A549 (cell line): ENCODE measurements around the gene MYO1D. TPM values are rescaled to one million over a fixed set of nuclear protein-coding genes. Genes with fewer than 3 reads are reported as not detected.

ENCODE experiments used
- ATAC-seq, 2 experiments: fragments of 200-7000 bp in 1 of 2; fragments of >200 bp in 1 of 2; cut with Nextera tagmentation in 1 of 2; cut with Tn5 transposase in 1 of 2; 3 replicates each; pipeline versions ENCODE4 v1.8.0 to v1.9.1; 2018 to 2020; ENCODE audit warnings: mild to moderate bottlenecking in 1 of 2, moderate library complexity in 1 of 2
- CTCF ChIA-PET: fragments of 300-600 bp; sonication (Branson Sonifier 250); formaldehyde crosslinking; extraction: SDS; loops from one replicate; lab custom pipeline; 2021; ENCODE audit warnings: antibody characterized with exemption, inconsistent platforms; lab: Yijun Ruan, JAX
- POLR2A ChIA-PET: fragments of 350-600 bp; formaldehyde crosslinking; extraction: SDS; loops from one replicate; lab custom pipeline; 2021; ENCODE audit warnings: antibody characterized with exemption, inconsistent platforms; lab: Yijun Ruan, JAX
- DNase-seq, 2 experiments: peaks; one replicate each; pipeline versions ENCODE4 v3.0.0 to v3.0.0-alpha.2; 2011 to 2016; ENCODE audit warnings: low read depth in 1 of 2, low spot score in 1 of 2
- FAIRE-seq: peaks from 2 replicates; lab custom pipeline; 2011; peaks lifted over from hg19 to GRCh38; lab: Jason Lieb, UNC
- H3K27ac ChIP-seq, 2 experiments: fragments of >200 bp; sonication (Bioruptor Twin); formaldehyde crosslinking; 3 replicates each; pipeline ENCODE4 v1.5.1; 2016 to 2017
- H3K4me1 ChIP-seq: fragments of >200 bp; sonication (Bioruptor Twin); formaldehyde crosslinking; 3 replicates; pipeline ENCODE4 v1.6.1; 2016
- H3K4me2 ChIP-seq: fragments of >200 bp; sonication (Bioruptor Twin); formaldehyde crosslinking; 3 replicates; pipeline ENCODE4 v1.6.1; 2016
- H3K4me3 ChIP-seq: fragments of >200 bp; sonication (Bioruptor Twin); formaldehyde crosslinking; 3 replicates; pipeline ENCODE4 v1.5.1; 2016
- H3K9me3 ChIP-seq: fragments of >200 bp; sonication (Bioruptor Twin); formaldehyde crosslinking; 3 replicates; pipeline ENCODE4 v1.6.1; 2016
- BHLHE40 ChIP-seq: IDR thresholded peaks from 2 replicates; pipeline ENCODE4 v1.6.1; 2012; ENCODE audit warnings: low read depth, low read length, inconsistent platforms
- CBX2 ChIP-seq: fragments of 200-600 bp; sonication (generic); IDR thresholded peaks from 2 replicates; pipeline ENCODE4 v1.6.1; 2016; ENCODE audit warnings: low read depth, mild to moderate bottlenecking, borderline replicate concordance
- CEBPB ChIP-seq, 2 experiments: fragments of >200 bp in 1 of 2; sonication (Bioruptor Twin) in 1 of 2; formaldehyde crosslinking in 1 of 2; IDR thresholded peaks; 2 replicates each; pipeline ENCODE4 v1.6.1; 2012 to 2016
- CHD2 ChIP-seq: fragments of 150-350 bp; IDR thresholded peaks from 2 replicates; pipeline ENCODE4 v1.6.1; 2014; ENCODE audit warnings: low read length; ENCODE audit not compliant: partially characterized antibody
- EHMT2 ChIP-seq: fragments of 200-600 bp; sonication (generic); IDR thresholded peaks from 2 replicates; pipeline ENCODE4 v1.6.1; 2016; ENCODE audit warnings: antibody characterized with exemption, low read depth, mild to moderate bottlenecking, moderate library complexity
- ESRRA ChIP-seq: fragments of 150-350 bp; IDR thresholded peaks from 2 replicates; pipeline ENCODE4 v1.6.1; 2014; ENCODE audit warnings: mild to moderate bottlenecking, low read length, borderline replicate concordance
- FOSB ChIP-seq: fragments of 250-450 bp; sonication (Bioruptor Pico); IDR thresholded peaks from 2 replicates; pipeline ENCODE4 v1.5.0; 2020; ENCODE audit warnings: mild to moderate bottlenecking, moderate library complexity
- FOSL2 ChIP-seq, 2 experiments: fragments of 450-650 bp in 1 of 2; fragments of >200 bp in 1 of 2; sonication (Bioruptor Twin) in 1 of 2; formaldehyde crosslinking; IDR thresholded peaks; 2 replicates each; pipeline versions ENCODE4 v1.5.0 to v1.6.1; 2016 to 2020; ENCODE audit warnings: mild to moderate bottlenecking in 1 of 2, moderate library complexity in 1 of 2
- HEYL ChIP-seq: fragments of 250-450 bp; sonication (Bioruptor Pico); IDR thresholded peaks from 2 replicates; pipeline ENCODE4 v1.8.0; 2021; ENCODE audit warnings: mild to moderate bottlenecking, moderate library complexity
- HOXA7 ChIP-seq: fragments of 250-450 bp; sonication (Bioruptor Pico); IDR thresholded peaks from 2 replicates; pipeline ENCODE4 v1.5.0; 2020; ENCODE audit warnings: mild to moderate bottlenecking, moderate library complexity
- JUN ChIP-seq, 2 experiments: fragments of >200 bp; sonication (Bioruptor Twin); formaldehyde crosslinking; IDR thresholded peaks; 2 replicates in 1 of 2; 3 replicates in 1 of 2; pipeline ENCODE4 v1.6.1; 2016 to 2017
- KDM1A ChIP-seq: fragments of 200-600 bp; sonication (generic); IDR thresholded peaks from 2 replicates; pipeline ENCODE4 v1.6.1; 2016; ENCODE audit warnings: low read depth, mild to moderate bottlenecking
- KDM5A ChIP-seq: fragments of 200-600 bp; sonication (generic); IDR thresholded peaks from 2 replicates; pipeline ENCODE4 v1.6.1; 2016; ENCODE audit warnings: antibody characterized with exemption, mild to moderate bottlenecking
- MAFK ChIP-seq: fragments of 450-650 bp; IDR thresholded peaks from 2 replicates; pipeline ENCODE4 v1.6.1; 2014; ENCODE audit not compliant: partially characterized antibody
- MYC ChIP-seq: IDR thresholded peaks from 2 replicates; pipeline ENCODE4 v1.6.1; 2012; ENCODE audit warnings: mild to moderate bottlenecking, inconsistent platforms, low read length, improper control_type of control experiment, borderline replicate concordance
- NFE2L2 ChIP-seq: fragments of 150-350 bp; conservative IDR thresholded peaks from 2 replicates; pipeline ENCODE4 v1.6.1; 2014; ENCODE audit warnings: low read length
- NPAS2 ChIP-seq: fragments of 250-450 bp; sonication (Bioruptor Pico); IDR thresholded peaks from 2 replicates; pipeline ENCODE4 v1.8.0; 2022; ENCODE audit warnings: mild to moderate bottlenecking, moderate library complexity, borderline replicate concordance
- PHF8 ChIP-seq: fragments of 200-600 bp; sonication (generic); IDR thresholded peaks from 2 replicates; pipeline ENCODE4 v1.6.1; 2016; ENCODE audit warnings: low read depth, mild to moderate bottlenecking, antibody characterized with exemption, moderate library complexity, borderline replicate concordance
- POLR2A ChIP-seq: IDR thresholded peaks from 2 replicates; pipeline ENCODE4 v1.6.1; 2012; ENCODE audit warnings: mild to moderate bottlenecking, low read length
- RCOR1 ChIP-seq: fragments of 150-350 bp; IDR thresholded peaks from 2 replicates; pipeline ENCODE4 v1.6.1; 2014; ENCODE audit warnings: antibody characterized with exemption, low read length, low read depth
- TFCP2L1 ChIP-seq: fragments of 250-450 bp; sonication (Bioruptor Pico); IDR thresholded peaks from 2 replicates; pipeline ENCODE4 v1.5.0; 2021; ENCODE audit warnings: mild to moderate bottlenecking
- ZSCAN20 ChIP-seq: fragments of 250-450 bp; sonication (Bioruptor Pico); IDR thresholded peaks from 2 replicates; pipeline ENCODE4 v1.8.0; 2022; ENCODE audit warnings: mild to moderate bottlenecking, moderate library complexity
- WGBS: methylation state at CpG from one replicate; pipeline ENCODE4 v1.1.6; 2017; ENCODE audit errors: missing lambda C conversion rate; 5-methylcytosine and 5-hydroxymethylcytosine counted together
- polyA plus RNA-seq, 4 experiments: library from polyadenylated mRNA; depleted of rRNA in 3 of 4; stranded (reverse); fragments of >200 nt; fragmentation: RNase III in 1 of 4; extraction: RNeasy Plus Mini Kit Qiagen cat#74134 plus additional on column Dnase treatment in 1 of 4; gene quantifications; 2 replicates in 3 of 4; 3 replicates in 1 of 4; pipeline ENCODE4 v1.2.3, GENCODE V29; 2011 to 2017
- TF ChIP-seq, protein P1 (sequence below): fragments of >200 bp; sonication (Bioruptor Twin); formaldehyde crosslinking; IDR thresholded peaks from 3 replicates; pipeline ENCODE4 v1.6.1; 2016
- TF ChIP-seq, protein P2 (sequence below): IDR thresholded peaks from 2 replicates; pipeline ENCODE4 v1.6.1; 2012
- TF ChIP-seq, protein P3 (sequence below): fragments of 200-600 bp; sonication (generic); IDR thresholded peaks from 2 replicates; pipeline ENCODE4 v1.6.1; 2016; ENCODE audit warnings: antibody characterized with exemption, mild to moderate bottlenecking, moderate library complexity
- TF ChIP-seq, protein P4 (sequence below): fragments of 150-350 bp; IDR thresholded peaks from 2 replicates; pipeline ENCODE4 v1.6.1; 2014; ENCODE audit warnings: low read depth, mild to moderate bottlenecking, low read length

The MYO1D gene
- polyA plus RNA-seq, 2 of the 4 experiments (the other 2 are of a cell fraction), result 2.8 to 4.2 TPM

GRCh38 chr17:32835291-32835761 lies 41.6 kb downstream of the MYO1D start:
- no peak overlapping the region for H3K27ac ChIP-seq
- FAIRE-seq (no peak), DNase-seq (no peak), ATAC-seq (no peak)
- WGBS, result 67% methylated on average over 2 of the region's 2 CpGs
- TF ChIP-seq HEYL (CRISPR knock-in tag), result no peak
- no peak for TF ChIP-seq MYC
- no peak for TF ChIP-seq FOSB
- TF ChIP-seq, protein P1, sequence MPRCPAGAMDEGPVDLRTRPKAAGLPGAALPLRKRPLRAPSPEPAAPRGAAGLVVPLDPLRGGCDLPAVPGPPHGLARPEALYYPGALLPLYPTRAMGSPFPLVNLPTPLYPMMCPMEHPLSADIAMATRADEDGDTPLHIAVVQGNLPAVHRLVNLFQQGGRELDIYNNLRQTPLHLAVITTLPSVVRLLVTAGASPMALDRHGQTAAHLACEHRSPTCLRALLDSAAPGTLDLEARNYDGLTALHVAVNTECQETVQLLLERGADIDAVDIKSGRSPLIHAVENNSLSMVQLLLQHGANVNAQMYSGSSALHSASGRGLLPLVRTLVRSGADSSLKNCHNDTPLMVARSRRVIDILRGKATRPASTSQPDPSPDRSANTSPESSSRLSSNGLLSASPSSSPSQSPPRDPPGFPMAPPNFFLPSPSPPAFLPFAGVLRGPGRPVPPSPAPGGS, result no peak
- TF ChIP-seq, protein P2, sequence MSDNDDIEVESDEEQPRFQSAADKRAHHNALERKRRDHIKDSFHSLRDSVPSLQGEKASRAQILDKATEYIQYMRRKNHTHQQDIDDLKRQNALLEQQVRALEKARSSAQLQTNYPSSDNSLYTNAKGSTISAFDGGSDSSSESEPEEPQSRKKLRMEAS, result no peak
- TF ChIP-seq PHF8, result no peak
- no peak for TF ChIP-seq CBX2
- TF ChIP-seq KDM5A, result no peak
- TF ChIP-seq, protein P3, sequence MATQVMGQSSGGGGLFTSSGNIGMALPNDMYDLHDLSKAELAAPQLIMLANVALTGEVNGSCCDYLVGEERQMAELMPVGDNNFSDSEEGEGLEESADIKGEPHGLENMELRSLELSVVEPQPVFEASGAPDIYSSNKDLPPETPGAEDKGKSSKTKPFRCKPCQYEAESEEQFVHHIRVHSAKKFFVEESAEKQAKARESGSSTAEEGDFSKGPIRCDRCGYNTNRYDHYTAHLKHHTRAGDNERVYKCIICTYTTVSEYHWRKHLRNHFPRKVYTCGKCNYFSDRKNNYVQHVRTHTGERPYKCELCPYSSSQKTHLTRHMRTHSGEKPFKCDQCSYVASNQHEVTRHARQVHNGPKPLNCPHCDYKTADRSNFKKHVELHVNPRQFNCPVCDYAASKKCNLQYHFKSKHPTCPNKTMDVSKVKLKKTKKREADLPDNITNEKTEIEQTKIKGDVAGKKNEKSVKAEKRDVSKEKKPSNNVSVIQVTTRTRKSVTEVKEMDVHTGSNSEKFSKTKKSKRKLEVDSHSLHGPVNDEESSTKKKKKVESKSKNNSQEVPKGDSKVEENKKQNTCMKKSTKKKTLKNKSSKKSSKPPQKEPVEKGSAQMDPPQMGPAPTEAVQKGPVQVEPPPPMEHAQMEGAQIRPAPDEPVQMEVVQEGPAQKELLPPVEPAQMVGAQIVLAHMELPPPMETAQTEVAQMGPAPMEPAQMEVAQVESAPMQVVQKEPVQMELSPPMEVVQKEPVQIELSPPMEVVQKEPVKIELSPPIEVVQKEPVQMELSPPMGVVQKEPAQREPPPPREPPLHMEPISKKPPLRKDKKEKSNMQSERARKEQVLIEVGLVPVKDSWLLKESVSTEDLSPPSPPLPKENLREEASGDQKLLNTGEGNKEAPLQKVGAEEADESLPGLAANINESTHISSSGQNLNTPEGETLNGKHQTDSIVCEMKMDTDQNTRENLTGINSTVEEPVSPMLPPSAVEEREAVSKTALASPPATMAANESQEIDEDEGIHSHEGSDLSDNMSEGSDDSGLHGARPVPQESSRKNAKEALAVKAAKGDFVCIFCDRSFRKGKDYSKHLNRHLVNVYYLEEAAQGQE, result no peak
- no peak for TF ChIP-seq POLR2A
- TF ChIP-seq NPAS2 (CRISPR knock-in tag), result no peak
- TF ChIP-seq, protein P4, sequence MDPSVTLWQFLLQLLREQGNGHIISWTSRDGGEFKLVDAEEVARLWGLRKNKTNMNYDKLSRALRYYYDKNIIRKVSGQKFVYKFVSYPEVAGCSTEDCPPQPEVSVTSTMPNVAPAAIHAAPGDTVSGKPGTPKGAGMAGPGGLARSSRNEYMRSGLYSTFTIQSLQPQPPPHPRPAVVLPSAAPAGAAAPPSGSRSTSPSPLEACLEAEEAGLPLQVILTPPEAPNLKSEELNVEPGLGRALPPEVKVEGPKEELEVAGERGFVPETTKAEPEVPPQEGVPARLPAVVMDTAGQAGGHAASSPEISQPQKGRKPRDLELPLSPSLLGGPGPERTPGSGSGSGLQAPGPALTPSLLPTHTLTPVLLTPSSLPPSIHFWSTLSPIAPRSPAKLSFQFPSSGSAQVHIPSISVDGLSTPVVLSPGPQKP, result no peak
- no peak for TF ChIP-seq HOXA7
- TF ChIP-seq ESRRA, result no peak
- TF ChIP-seq TFCP2L1, result no peak
- TF ChIP-seq FOSL2 (IDR thresholded peaks at IDR 0.05), result no peak
- no peak for TF ChIP-seq FOSL2 (CRISPR knock-in tag; IDR thresholded peaks at IDR 0.05)
- TF ChIP-seq RCOR1, result no peak
- H3K4me3 ChIP-seq, result no peak overlapping the region
- ChIA-PET CTCF (interaction anchor here (0.7 to 3.4 kb wide), 7 partner anchors 19 to 163 kb away, joined by 3 to 13 read pairs (median 4); partner anchors contain the start of gene MYO1D), POLR2A (no interaction called here)
- H3K9me3 ChIP-seq, result no peaks in the 10 kb centered on the region
- H3K4me1 ChIP-seq, result no peaks in the 10 kb centered on the region
- no peak overlapping the region for H3K4me2 ChIP-seq

GRCh38 chr17:32834104-32834503 lies 42.8 kb downstream of the MYO1D start:
- H3K4me2 ChIP-seq, result no peak overlapping the region
- no peak overlapping the region for H3K4me3 ChIP-seq
- ChIA-PET POLR2A (no interaction called here), CTCF (interaction anchor here (1.3 to 3.4 kb wide), 4 partner anchors 20 to 76 kb away, joined by 3 to 13 read pairs (median 6); partner anchors contain the start of gene MYO1D)
- H3K9me3 ChIP-seq, result no peaks in the 10 kb centered on the region
- 81% methylated on average over 2 of the region's 2 CpGs for WGBS
- no peak for TF ChIP-seq NFE2L2
- TF ChIP-seq CHD2, result no peak
- TF ChIP-seq MAFK, result no peak
- TF ChIP-seq CBX2, result no peak
- no peak for TF ChIP-seq CEBPB (IDR thresholded peaks at IDR 0.05)
- no peak for TF ChIP-seq ZSCAN20 (CRISPR knock-in tag)
- no peak for TF ChIP-seq FOSL2 (IDR thresholded peaks at IDR 0.05)
- no peak for TF ChIP-seq FOSL2 (CRISPR knock-in tag; IDR thresholded peaks at IDR 0.05)
- TF ChIP-seq FOSB, result no peak
- TF ChIP-seq KDM1A, result no peak
- no peak for TF ChIP-seq NPAS2 (CRISPR knock-in tag)
- TF ChIP-seq BHLHE40, result no peak
- TF ChIP-seq EHMT2, result no peak
- TF ChIP-seq JUN (IDR thresholded peaks at IDR 0.05), result no peak
- no peak for DNase-seq
- H3K4me1 ChIP-seq, result no peaks in the 10 kb centered on the region
- no peak overlapping the region for H3K27ac ChIP-seq
- no peak for FAIRE-seq
- no peak for ATAC-seq
